Gastroesophageal sphincter (tissue), 3 donors: ENCODE measurements around the gene ZNF280C.

Experiments
- POLR2AphosphoS5 ChIP-seq: sonication (generic); formaldehyde crosslinking; IDR thresholded peaks from one replicate; pipeline ENCODE4 v1.6.1; 2017; ENCODE audit warnings: antibody characterized with exemption
- TF ChIP-seq, protein P1 (sequence below), 4 experiments: fragments of 200-600 bp in 2 of 4; fragments of 450-650 bp in 2 of 4; sonication (generic) in 1 of 4; IDR thresholded peaks; one replicate each; pipeline ENCODE4 v1.5.1; 2017 to 2019; ENCODE audit warnings: antibody characterized with exemption in 4 of 4, mild to moderate bottlenecking in 2 of 4, moderate library complexity in 2 of 4

DNA sequence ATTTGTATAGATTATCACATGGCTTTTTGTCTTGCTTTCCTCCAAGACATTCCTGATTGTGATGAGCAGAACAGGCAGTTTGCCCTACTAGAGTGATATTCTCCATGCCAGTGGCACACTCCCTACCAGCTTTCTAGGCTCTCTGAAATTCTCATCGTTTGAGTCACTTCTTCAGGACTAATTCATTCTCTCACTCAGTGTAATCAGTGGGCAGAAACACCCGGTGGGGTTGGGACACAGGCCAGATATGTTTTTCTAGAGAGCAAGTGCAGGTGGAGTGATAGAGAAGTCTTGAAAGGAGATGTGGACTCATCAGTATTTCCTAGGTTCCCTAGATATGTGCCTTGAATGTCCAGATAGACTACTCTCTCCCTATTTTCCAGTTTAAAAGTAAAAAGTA lies 83.8 kb downstream of the ZNF280C start:
- TF ChIP-seq, protein P1, sequence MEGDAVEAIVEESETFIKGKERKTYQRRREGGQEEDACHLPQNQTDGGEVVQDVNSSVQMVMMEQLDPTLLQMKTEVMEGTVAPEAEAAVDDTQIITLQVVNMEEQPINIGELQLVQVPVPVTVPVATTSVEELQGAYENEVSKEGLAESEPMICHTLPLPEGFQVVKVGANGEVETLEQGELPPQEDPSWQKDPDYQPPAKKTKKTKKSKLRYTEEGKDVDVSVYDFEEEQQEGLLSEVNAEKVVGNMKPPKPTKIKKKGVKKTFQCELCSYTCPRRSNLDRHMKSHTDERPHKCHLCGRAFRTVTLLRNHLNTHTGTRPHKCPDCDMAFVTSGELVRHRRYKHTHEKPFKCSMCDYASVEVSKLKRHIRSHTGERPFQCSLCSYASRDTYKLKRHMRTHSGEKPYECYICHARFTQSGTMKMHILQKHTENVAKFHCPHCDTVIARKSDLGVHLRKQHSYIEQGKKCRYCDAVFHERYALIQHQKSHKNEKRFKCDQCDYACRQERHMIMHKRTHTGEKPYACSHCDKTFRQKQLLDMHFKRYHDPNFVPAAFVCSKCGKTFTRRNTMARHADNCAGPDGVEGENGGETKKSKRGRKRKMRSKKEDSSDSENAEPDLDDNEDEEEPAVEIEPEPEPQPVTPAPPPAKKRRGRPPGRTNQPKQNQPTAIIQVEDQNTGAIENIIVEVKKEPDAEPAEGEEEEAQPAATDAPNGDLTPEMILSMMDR (IDR thresholded peaks at IDR 0.05): no peak
- TF ChIP-seq POLR2AphosphoS5: no peak
